Measurements from ENCODE around the gene DPF3.

Gene DPF3

GRCh38 chr14:72744416-72745120 lies 149.3 kb downstream of the DPF3 start:
- in situ Hi-C loops (cut with MboI; ENCODE audit: low sequenced_read_pairs): no loop called here

GRCh38 chr14:72743626-72744025 lies 150.3 kb downstream of the DPF3 start:
- in situ Hi-C loops (cut with MboI; ENCODE audit: low sequenced_read_pairs): no loop called here

- in situ Hi-C loops (cut with MboI; ENCODE audit: low sequenced_read_pairs): no loop called here
Observed at GRCh38 chr14:72742838-72743195, 151.1 kb downstream of the DPF3 start.

- in situ Hi-C loops (cut with MboI; ENCODE audit: low sequenced_read_pairs): no loop called here
Observed at GRCh38 chr14:72742118-72742837, 151.6 kb downstream of the DPF3 start.

GRCh38 chr14:72741826-72742117 lies 152.1 kb downstream of the DPF3 start:
- in situ Hi-C loops (cut with MboI; ENCODE audit: low sequenced_read_pairs): no loop called here

GRCh38 chr14:72740966-72741825 lies 152.7 kb downstream of the DPF3 start:
- in situ Hi-C loops (cut with MboI; ENCODE audit: low sequenced_read_pairs): no loop called here

- in situ Hi-C loops (cut with MboI; ENCODE audit: low sequenced_read_pairs): no loop called here
Observed at GRCh38 chr14:72740504-72740961, 153.4 kb downstream of the DPF3 start.

GRCh38 chr14:72739446-72740405 lies 154.2 kb downstream of the DPF3 start:
- in situ Hi-C loops (cut with MboI; ENCODE audit: low sequenced_read_pairs): no loop called here

- in situ Hi-C loops (cut with MboI; ENCODE audit: low sequenced_read_pairs): no loop called here
Observed at GRCh38 chr14:72738161-72738611, 155.7 kb downstream of the DPF3 start.

- in situ Hi-C loops (cut with MboI; ENCODE audit: low sequenced_read_pairs): no loop called here
Observed at GRCh38 chr14:72737560-72737943, 156.3 kb downstream of the DPF3 start.

- in situ Hi-C loops (cut with MboI; ENCODE audit: low sequenced_read_pairs): no loop called here
Observed at GRCh38 chr14:72736786-72737559, 156.9 kb downstream of the DPF3 start.

- in situ Hi-C loops (cut with MboI; ENCODE audit: low sequenced_read_pairs): no loop called here
Observed at GRCh38 chr14:72736308-72736707, 157.6 kb downstream of the DPF3 start.

GRCh38 chr14:72732022-72732780 lies 161.7 kb downstream of the DPF3 start:
- in situ Hi-C loops (cut with MboI; ENCODE audit: low sequenced_read_pairs): no loop called here

- in situ Hi-C loops (cut with MboI; ENCODE audit: low sequenced_read_pairs): no loop called here
Observed at GRCh38 chr14:72731252-72732020, 162.5 kb downstream of the DPF3 start.

- in situ Hi-C loops (cut with MboI; ENCODE audit: low sequenced_read_pairs): no loop called here
Observed at GRCh38 chr14:72730468-72730867, 163.4 kb downstream of the DPF3 start.

GRCh38 chr14:72726444-72726843 lies 167.5 kb downstream of the DPF3 start:
- in situ Hi-C loops (cut with MboI; ENCODE audit: low sequenced_read_pairs): no loop called here

- in situ Hi-C loops (cut with MboI; ENCODE audit: low sequenced_read_pairs): no loop called here
Observed at GRCh38 chr14:72723858-72724530, 169.9 kb downstream of the DPF3 start.

Data from HL-60/S4 (cell line).